WTC11 (cell line): Measurements from ENCODE around the gene SMAD3. TPM values are rescaled to one million over a fixed set of nuclear protein-coding genes. Genes with fewer than 3 reads are reported as not detected.
A peak's percentile ranks its signal among the peaks of the same experiment; 100 is the strongest.

Experiments
- ATAC-seq: fragments of 200-7000 bp; cut with Tn5 transposase; 2 replicates; pipeline ENCODE4 v1.10.0; 2021; ENCODE audit warnings: mild to moderate bottlenecking, moderate library complexity
- CTCF ChIA-PET: fragments of 300-600 bp; sonication (Branson Sonifier 250); formaldehyde crosslinking; loops from one replicate; lab custom pipeline; 2021; ENCODE audit warnings: antibody characterized with exemption; lab: Charles Lee
- POLR2A ChIA-PET: fragments of 350-600 bp; sonication (Branson Sonifier 250); formaldehyde crosslinking; loops from one replicate; lab custom pipeline; 2021; ENCODE audit warnings: antibody characterized with exemption; lab: Charles Lee
- DNase-seq: peaks from one replicate; pipeline ENCODE4 v3.0.0; 2021; ENCODE audit warnings: low spot score
- H3K27ac Mint-ChIP-seq: 2 replicates; pipeline ENCODE4 v1.8.0; 2021; ENCODE audit warnings: mixed read lengths
- H3K27me3 Mint-ChIP-seq: 2 replicates; pipeline ENCODE4 v1.8.0; 2021; ENCODE audit warnings: low read depth, mild to moderate bottlenecking, moderate library complexity, mixed read lengths
- H3K36me3 Mint-ChIP-seq: 2 replicates; pipeline ENCODE4 v1.8.0; 2021; ENCODE audit warnings: mixed read lengths
- H3K4me1 Mint-ChIP-seq: 2 replicates; pipeline ENCODE4 v1.8.0; 2022; ENCODE audit warnings: mixed read lengths
- H3K4me3 Mint-ChIP-seq: 2 replicates; pipeline ENCODE4 v1.8.0; 2021; ENCODE audit warnings: mild to moderate bottlenecking, moderate library complexity, mixed read lengths
- H3K9me3 Mint-ChIP-seq: 2 replicates; pipeline ENCODE4 v1.8.0; 2021; ENCODE audit warnings: mixed read lengths
- ARID4B ChIP-seq: sonication (generic); formaldehyde crosslinking; IDR thresholded peaks from 2 replicates; pipeline ENCODE4 v1.8.0; 2023; ENCODE audit warnings: missing genetic modification reagents, mild to moderate bottlenecking, borderline replicate concordance
- ATF1 ChIP-seq: sonication (generic); formaldehyde crosslinking; IDR thresholded peaks from 2 replicates; pipeline ENCODE4 v1.8.1; 2023; ENCODE audit warnings: mild to moderate bottlenecking, moderate library complexity, missing genetic modification reagents
- CTCF ChIP-seq: fragments of 200-600 bp; IDR thresholded peaks from 2 replicates; pipeline ENCODE4 v1.8.0; 2022; ENCODE audit warnings: antibody characterized with exemption
- E2F4 ChIP-seq: sonication (generic); formaldehyde crosslinking; IDR thresholded peaks from 2 replicates; pipeline ENCODE4 v1.8.1; 2022; ENCODE audit warnings: low read depth, mild to moderate bottlenecking, moderate library complexity, missing genetic modification reagents, borderline replicate concordance
- E2F5 ChIP-seq: sonication (generic); formaldehyde crosslinking; IDR thresholded peaks from 2 replicates; pipeline ENCODE4 v1.8.1; 2022; ENCODE audit warnings: mild to moderate bottlenecking, moderate library complexity, missing genetic modification reagents
- GABPB1 ChIP-seq: sonication (generic); formaldehyde crosslinking; IDR thresholded peaks from 2 replicates; pipeline ENCODE4 v1.8.1; 2023; ENCODE audit warnings: mild to moderate bottlenecking, missing genetic modification reagents
- HMGA2 ChIP-seq: fragments of 250-450 bp; sonication (Bioruptor Pico); IDR thresholded peaks from 2 replicates; pipeline ENCODE4 v1.4.0; 2021; ENCODE audit warnings: mild to moderate bottlenecking, moderate library complexity
- TEAD1 ChIP-seq: sonication (generic); formaldehyde crosslinking; IDR thresholded peaks from 2 replicates; pipeline ENCODE4 v1.8.0; 2022; ENCODE audit warnings: mild to moderate bottlenecking, missing genetic modification reagents
- TEAD4 ChIP-seq: sonication (generic); formaldehyde crosslinking; IDR thresholded peaks from 2 replicates; pipeline ENCODE4 v1.8.0; 2022; ENCODE audit warnings: mild to moderate bottlenecking, missing genetic modification reagents
- ZBTB21 ChIP-seq: sonication (generic); formaldehyde crosslinking; IDR thresholded peaks from 2 replicates; pipeline ENCODE4 v1.8.1; 2023; ENCODE audit warnings: mild to moderate bottlenecking, missing genetic modification reagents, borderline replicate concordance
- ZNF121 ChIP-seq: sonication (generic); formaldehyde crosslinking; IDR thresholded peaks from 2 replicates; pipeline ENCODE4 v1.8.0; 2023; ENCODE audit warnings: missing genetic modification reagents
- ZNF232 ChIP-seq: sonication (generic); formaldehyde crosslinking; IDR thresholded peaks from 2 replicates; pipeline ENCODE4 v1.8.0; 2022; ENCODE audit warnings: mild to moderate bottlenecking, missing genetic modification reagents
- ZNF263 ChIP-seq: sonication (generic); formaldehyde crosslinking; IDR thresholded peaks from 2 replicates; pipeline ENCODE4 v1.8.1; 2022; ENCODE audit warnings: low read depth, mild to moderate bottlenecking, moderate library complexity, missing genetic modification reagents
- ZNF317 ChIP-seq: sonication (generic); formaldehyde crosslinking; IDR thresholded peaks from 2 replicates; pipeline ENCODE4 v1.8.1; 2023; ENCODE audit warnings: low read depth, mild to moderate bottlenecking, moderate library complexity, missing genetic modification reagents, borderline replicate concordance
- total RNA-seq: library from RNA; stranded (reverse); gene quantifications from 3 replicates; pipeline ENCODE4 v1.2.3, GENCODE V29; 2021
- TF ChIP-seq, protein P1 (sequence below): sonication (generic); formaldehyde crosslinking; IDR thresholded peaks from 2 replicates; pipeline ENCODE4 v1.8.0; 2022; ENCODE audit warnings: mild to moderate bottlenecking, missing genetic modification reagents
- TF ChIP-seq, protein P2 (sequence below): fragments of 250-450 bp; sonication (Bioruptor Pico); IDR thresholded peaks from 2 replicates; pipeline ENCODE4 v2.1.2; 2022; ENCODE audit warnings: mild to moderate bottlenecking, moderate library complexity

Gene SMAD3
- total RNA-seq, 1 experiment from 2014 or later: 34.6 TPM

DNA sequence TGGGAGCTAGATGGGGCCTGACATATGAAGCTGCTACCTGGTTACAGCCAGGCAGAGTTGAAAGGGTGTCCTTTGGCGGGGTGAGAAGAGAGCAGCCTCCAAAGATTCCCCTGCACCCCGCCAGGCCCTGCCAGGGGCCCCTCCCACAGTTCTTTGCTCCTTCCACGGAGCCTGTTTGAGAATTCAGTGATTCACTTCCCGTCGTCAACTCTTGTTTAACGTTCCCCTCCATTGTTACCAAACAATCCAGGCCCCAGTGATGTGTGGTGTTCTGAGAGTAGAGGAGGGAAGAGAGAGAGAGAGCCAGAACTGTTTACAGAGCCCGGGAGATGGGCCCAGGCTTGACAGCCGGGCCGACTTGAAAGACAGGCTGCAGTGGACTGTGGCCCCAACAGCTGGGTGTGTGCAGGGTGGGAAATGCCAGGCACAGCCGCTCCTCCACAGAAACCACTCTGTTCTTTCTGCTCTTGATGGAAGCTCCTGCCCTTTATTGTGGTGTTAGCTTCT, 81.5 kb downstream of the SMAD3 start:
- no peaks in the 10 kb centered on the region; the same call in 1 of the 2 replicates for H3K27me3 Mint-ChIP-seq
- peaks cover 88% of the 10 kb centered on the region for H3K4me1 Mint-ChIP-seq
- DNase-seq: no peak
- ChIA-PET CTCF (interaction anchor here (0.9 to 1.7 kb wide), 3 partner anchors 18 to 200 kb away, joined by 4 to 6 read pairs (median 5); no protein-coding TSS in a partner anchor), POLR2A (interaction anchor here (0.6 kb wide), 1 partner anchor 29 kb away, joined by 3 read pairs; no protein-coding TSS in a partner anchor)
- no peaks in the 10 kb centered on the region for H3K9me3 Mint-ChIP-seq
- TF ChIP-seq GABPB1 (CRISPR knock-in tag) (peak; percentile 54; the same call in 1 of the 2 replicates), ZNF317 (CRISPR knock-in tag) (no peak)
- H3K36me3 Mint-ChIP-seq: no peaks in the 10 kb centered on the region
- H3K4me3 Mint-ChIP-seq: no peak overlapping the region
- H3K27ac Mint-ChIP-seq: peak overlapping the region; percentile 85
- no peak for ATAC-seq

DNA sequence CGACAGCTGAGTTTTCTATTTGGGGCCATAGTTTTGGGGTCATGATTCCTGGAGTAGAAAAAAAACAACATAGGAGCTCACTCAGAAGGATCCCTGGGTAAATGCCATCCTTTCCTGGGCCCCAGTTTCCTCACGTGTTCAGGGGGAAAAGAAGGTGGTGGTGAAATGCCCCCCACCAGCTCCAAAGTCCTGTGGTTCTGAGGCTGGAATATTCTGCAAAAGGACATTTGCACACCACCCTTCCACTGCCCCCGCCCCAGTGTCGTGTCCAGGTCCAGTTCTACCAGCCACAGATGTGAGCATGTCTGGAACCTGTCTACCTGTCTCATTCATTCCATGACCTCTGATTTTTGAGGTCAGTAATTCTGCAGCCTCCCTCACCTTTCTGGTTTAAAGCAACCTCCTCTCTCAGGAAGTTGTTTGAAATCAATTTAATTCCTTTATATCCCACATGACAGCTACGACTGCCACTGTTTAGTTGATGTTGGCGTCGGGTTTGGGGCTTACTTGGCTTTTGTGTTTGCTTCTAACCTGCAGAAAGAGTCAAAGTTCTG, 82.1 kb downstream of the SMAD3 start:
- H3K36me3 Mint-ChIP-seq: no peaks in the 10 kb centered on the region
- no peaks in the 10 kb centered on the region; the same call in 1 of the 2 replicates for H3K27me3 Mint-ChIP-seq
- no peak overlapping the region for H3K4me3 Mint-ChIP-seq
- ChIA-PET POLR2A (no interaction called here), CTCF (interaction anchor here (0.9 to 1.7 kb wide), 2 partner anchors 17 to 201 kb away, joined by 5 to 6 read pairs; no protein-coding TSS in a partner anchor)
- DNase-seq (no peak), ATAC-seq (no peak)
- TF ChIP-seq HMGA2 (CRISPR knock-in tag) (no peak), ARID4B (CRISPR knock-in tag) (no peak), ZBTB21 (CRISPR knock-in tag) (no peak), TEAD1 (no peak), CTCF (no peak), ZNF232 (CRISPR knock-in tag) (no peak), ZNF263 (CRISPR knock-in tag) (no peak), TEAD4 (CRISPR knock-in tag) (no peak), E2F5 (CRISPR knock-in tag) (no peak), E2F4 (CRISPR knock-in tag) (no peak), ZNF121 (no peak), ATF1 (CRISPR knock-in tag) (no peak)
- TF ChIP-seq, protein P1, sequence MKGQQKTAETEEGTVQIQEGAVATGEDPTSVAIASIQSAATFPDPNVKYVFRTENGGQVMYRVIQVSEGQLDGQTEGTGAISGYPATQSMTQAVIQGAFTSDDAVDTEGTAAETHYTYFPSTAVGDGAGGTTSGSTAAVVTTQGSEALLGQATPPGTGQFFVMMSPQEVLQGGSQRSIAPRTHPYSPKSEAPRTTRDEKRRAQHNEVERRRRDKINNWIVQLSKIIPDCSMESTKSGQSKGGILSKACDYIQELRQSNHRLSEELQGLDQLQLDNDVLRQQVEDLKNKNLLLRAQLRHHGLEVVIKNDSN (CRISPR knock-in tag): no peak
- TF ChIP-seq, protein P2, sequence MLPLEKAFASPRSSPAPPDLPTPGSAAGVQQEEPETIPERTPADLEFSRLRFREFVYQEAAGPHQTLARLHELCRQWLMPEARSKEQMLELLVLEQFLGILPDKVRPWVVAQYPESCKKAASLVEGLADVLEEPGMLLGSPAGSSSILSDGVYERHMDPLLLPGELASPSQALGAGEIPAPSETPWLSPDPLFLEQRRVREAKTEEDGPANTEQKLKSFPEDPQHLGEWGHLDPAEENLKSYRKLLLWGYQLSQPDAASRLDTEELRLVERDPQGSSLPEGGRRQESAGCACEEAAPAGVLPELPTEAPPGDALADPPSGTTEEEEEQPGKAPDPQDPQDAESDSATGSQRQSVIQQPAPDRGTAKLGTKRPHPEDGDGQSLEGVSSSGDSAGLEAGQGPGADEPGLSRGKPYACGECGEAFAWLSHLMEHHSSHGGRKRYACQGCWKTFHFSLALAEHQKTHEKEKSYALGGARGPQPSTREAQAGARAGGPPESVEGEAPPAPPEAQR (CRISPR knock-in tag): no peak
- H3K9me3 Mint-ChIP-seq: no peaks in the 10 kb centered on the region
- H3K27ac Mint-ChIP-seq: peak overlapping the region; percentile 85; the same call in 1 of the 2 replicates
- peaks cover 88% of the 10 kb centered on the region for H3K4me1 Mint-ChIP-seq
